Endothelial cell of umbilical vein (primary cell): ENCODE measurements around the gene OGT. TPM values are rescaled to one million over a fixed set of nuclear protein-coding genes. Genes with fewer than 3 reads are reported as not detected.
"Not testable (repeated sequence)": the region's sequence is repeated elsewhere in the genome, so short reads cannot be mapped to it uniquely, and the experiment has no call there.

Source experiments
- BruUV-seq: library from RNA; stranded (reverse); fragments of 400-500 nt; replicated peaks from 2 replicates; lab custom pipeline; 2021; lab: Mats Ljungman, UMichigan
- CTCF ChIA-PET: fragments of 300-600, 350-600 bp; sonication (Branson Sonifier 250); formaldehyde crosslinking; loops from one replicate; lab custom pipeline; 2021; ENCODE audit warnings: antibody characterized with exemption, inconsistent platforms; lab: Charles Lee
- POLR2A ChIA-PET: fragments of 300-600, 350-600 bp; sonication (Branson Sonifier 250); formaldehyde crosslinking; loops from one replicate; lab custom pipeline; 2021; ENCODE audit warnings: antibody characterized with exemption, inconsistent platforms; lab: Charles Lee
- DNase-seq: peaks from one replicate; pipeline ENCODE4 v3.0.0-alpha.2; 2011; ENCODE audit warnings: low read depth, low spot score
- FAIRE-seq: peaks from 2 replicates; lab custom pipeline; 2011; peaks lifted over from hg19 to GRCh38; lab: Jason Lieb, UNC
- H2AFZ ChIP-seq: 2 replicates; pipeline ENCODE4 v1.6.0; 2012; ENCODE audit warnings: low read depth, low read length, control low read depth, inconsistent platforms
- H3K27ac ChIP-seq: 2 replicates; pipeline ENCODE4 v1.5.1; 2011; ENCODE audit warnings: low read depth, mild to moderate bottlenecking, control low read depth, low read length, moderate library complexity; ENCODE audit not compliant: insufficient read depth
- H3K27me3 ChIP-seq, 2 experiments: 2 replicates each; pipeline versions ENCODE4 v1.6.0 to v1.6.1; 2011; ENCODE audit warnings: low read length in 2 of 2, mixed read lengths in 1 of 2; ENCODE audit not compliant: control insufficient read depth in 2 of 2, insufficient read depth in 2 of 2
- H3K36me3 ChIP-seq, 2 experiments: 2 replicates in 1 of 2; 3 replicates in 1 of 2; pipeline ENCODE4 v1.5.1; 2011; ENCODE audit warnings: low read length in 2 of 2, mild to moderate bottlenecking in 1 of 2, moderate library complexity in 1 of 2; ENCODE audit not compliant: control insufficient read depth in 2 of 2, insufficient read depth in 2 of 2; ENCODE audit errors: extremely low read depth in 1 of 2
- H3K4me1 ChIP-seq: 3 replicates; pipeline ENCODE4 v1.5.1; 2011; ENCODE audit warnings: mild to moderate bottlenecking, low read length; ENCODE audit not compliant: control insufficient read depth, insufficient read depth; ENCODE audit errors: extremely low read depth
- H3K4me2 ChIP-seq: 2 replicates; pipeline ENCODE4 v1.6.1; 2011; ENCODE audit warnings: low read length, control low read depth, mixed read lengths; ENCODE audit not compliant: insufficient read depth
- H3K4me3 ChIP-seq, 3 experiments: fragments of 200-600 bp in 1 of 3; sonication (generic), shearing (Covaris generic) in 1 of 3; replicated peaks in 1 of 3; 2 replicates each; pipeline ENCODE4 v1.5.1; 2011 to 2016; ENCODE audit warnings: control low read depth in 3 of 3, low read length in 3 of 3, mild to moderate bottlenecking in 2 of 3, inconsistent platforms in 1 of 3, low read depth in 1 of 3, moderate library complexity in 1 of 3; ENCODE audit not compliant: insufficient read depth in 1 of 3
- H3K79me2 ChIP-seq: 2 replicates; pipeline ENCODE4 v1.6.0; 2012; ENCODE audit warnings: low read length, inconsistent platforms; ENCODE audit not compliant: control insufficient read depth, insufficient read depth
- H3K9ac ChIP-seq: replicated peaks from 2 replicates; pipeline ENCODE3; 2011; ENCODE audit warnings: low read length, control low read depth; ENCODE audit not compliant: insufficient read depth; ENCODE audit errors: extremely low read depth
- H3K9me1 ChIP-seq: replicated peaks from 3 replicates; pipeline ENCODE4 v1.6.0; 2011; ENCODE audit warnings: mild to moderate bottlenecking, low read length; ENCODE audit not compliant: control insufficient read depth, insufficient read depth; ENCODE audit errors: extremely low read depth
- H3K9me3 ChIP-seq: replicated peaks from 2 replicates; pipeline ENCODE4 v1.5.1; 2012; ENCODE audit warnings: low read length, inconsistent platforms; ENCODE audit not compliant: control insufficient read depth, insufficient read depth
- H4K20me1 ChIP-seq: replicated peaks from 2 replicates; pipeline ENCODE3; 2011; ENCODE audit warnings: mild to moderate bottlenecking, low read length; ENCODE audit not compliant: control insufficient read depth, insufficient read depth; ENCODE audit errors: extremely low read depth
- EZH2 ChIP-seq: IDR thresholded peaks from 2 replicates; pipeline ENCODE4 v1.6.1; 2012; ENCODE audit warnings: borderline replicate concordance, low read depth, mild to moderate bottlenecking, moderate library complexity, low read length, inconsistent platforms; ENCODE audit not compliant: severe bottlenecking
- FOS ChIP-seq: IDR thresholded peaks from 2 replicates; pipeline ENCODE4 v1.6.1; 2011; ENCODE audit warnings: mild to moderate bottlenecking, low read length, moderate library complexity, borderline replicate concordance; ENCODE audit not compliant: insufficient read depth
- GATA2 ChIP-seq: IDR thresholded peaks from 2 replicates; pipeline ENCODE4 v1.7.0; 2011; ENCODE audit warnings: low read depth, mild to moderate bottlenecking, moderate library complexity, mixed read lengths, low read length; ENCODE audit not compliant: insufficient read length, insufficient read depth
- JUN ChIP-seq: IDR thresholded peaks from 2 replicates; pipeline ENCODE4 v1.6.1; 2011; ENCODE audit warnings: borderline replicate concordance, low read depth; ENCODE audit not compliant: insufficient read length, insufficient read depth
- MYC ChIP-seq: IDR thresholded peaks from one replicate; pipeline ENCODE4 v1.6.1; 2011; ENCODE audit warnings: mild to moderate bottlenecking, low read depth, low read length
- POLR2A ChIP-seq: IDR thresholded peaks from 2 replicates; pipeline ENCODE4 v1.6.1; 2012; ENCODE audit warnings: low read depth, mild to moderate bottlenecking, control low read depth, low read length
- POLR2AphosphoS5 ChIP-seq: IDR thresholded peaks from 2 replicates; pipeline ENCODE4 v1.6.1; 2012; ENCODE audit warnings: low read depth, mild to moderate bottlenecking, control low read depth, low read length, moderate library complexity; ENCODE audit not compliant: insufficient read depth
- dilution Hi-C: fragments of 300-500 bp; cut with MboI; formaldehyde crosslinking; loops from one replicate; pipeline ENCODE4 v1.15.0; 2019; ENCODE audit warnings: low sequenced_read_pairs; ENCODE audit not compliant: extremely low pct_ligation_motif_present
- intact Hi-C: fragments of 100-400 bp; cut with micrococcal nuclease; formaldehyde crosslinking; loops from one replicate; pipeline ENCODE4 v1.10.0; 2022
- polyA plus RNA-seq, 4 experiments: library from polyadenylated mRNA; depleted of rRNA in 3 of 4; stranded (reverse) in 3 of 4; unstranded in 1 of 4; fragments of >200 nt; gene quantifications; 2 replicates each; pipeline versions ENCODE4 v1.2.1 to v1.2.3, GENCODE V29; 2011 to 2012; ENCODE audit warnings: missing spikeins in 1 of 4
- total RNA-seq: library from RNA; stranded (reverse); gene quantifications from 2 replicates; pipeline ENCODE4 v1.2.3, GENCODE V29; 2021
- TF ChIP-seq, protein P1 (sequence below): IDR thresholded peaks from 2 replicates; pipeline ENCODE4 v1.6.1; 2011; ENCODE audit not compliant: insufficient read depth, insufficient read length
- TF ChIP-seq, protein P2 (sequence below), 2 donors: IDR thresholded peaks; 1 replicate in 1 of 2; 2 replicates in 1 of 2; pipeline ENCODE4 v1.5.1; 2011; ENCODE audit warnings: low read length in 2 of 2, mild to moderate bottlenecking in 2 of 2, moderate library complexity in 2 of 2, control low read depth in 1 of 2, inconsistent platforms in 1 of 2, low read depth in 1 of 2; ENCODE audit not compliant: insufficient read depth in 1 of 2; ENCODE audit errors: extremely low read depth in 1 of 2

The OGT gene
- total and polyA plus RNA-seq, 2 donors (not counting 3 experiments of a cell fraction or from before 2014, with no cell fraction given): 129 to 141 TPM

DNA sequence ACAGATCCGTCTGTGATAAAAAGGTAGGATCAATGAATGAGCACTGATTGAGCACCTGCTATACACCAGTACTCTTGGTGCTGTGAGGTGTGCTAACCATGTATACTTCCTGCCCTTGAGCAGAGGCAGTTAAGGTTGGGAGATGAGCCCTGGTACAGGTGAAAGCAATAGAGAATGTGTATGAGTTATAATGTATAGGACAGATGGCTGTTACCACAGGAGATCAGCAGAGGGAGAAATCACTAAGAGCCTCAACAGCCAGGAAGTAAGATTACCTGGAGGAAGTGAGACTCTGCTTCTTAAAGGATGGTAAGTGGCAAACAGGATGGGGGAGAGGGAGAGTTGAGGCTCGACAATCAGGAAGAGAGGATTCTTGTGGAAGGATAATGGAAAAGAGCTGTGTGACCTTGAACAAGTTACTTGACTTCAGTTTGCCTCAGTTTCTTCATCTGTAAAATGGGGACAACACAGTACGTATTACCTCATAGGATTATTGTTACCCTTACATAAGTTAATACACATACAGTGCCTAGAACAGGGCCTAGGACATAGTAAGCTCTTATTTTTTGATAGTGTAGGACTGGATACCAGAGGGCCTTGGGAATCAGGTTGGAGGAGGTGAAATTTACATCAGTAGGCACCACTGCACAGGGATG lies 76.3 kb downstream of the OGT start:
- TF ChIP-seq, protein P1, sequence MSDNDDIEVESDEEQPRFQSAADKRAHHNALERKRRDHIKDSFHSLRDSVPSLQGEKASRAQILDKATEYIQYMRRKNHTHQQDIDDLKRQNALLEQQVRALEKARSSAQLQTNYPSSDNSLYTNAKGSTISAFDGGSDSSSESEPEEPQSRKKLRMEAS: no peak
- TF ChIP-seq GATA2 (no peak), EZH2 (no peak), MYC (no peak), FOS (no peak), POLR2A (no peak), POLR2AphosphoS5 (no peak), JUN (no peak)
- TF ChIP-seq, protein P2, sequence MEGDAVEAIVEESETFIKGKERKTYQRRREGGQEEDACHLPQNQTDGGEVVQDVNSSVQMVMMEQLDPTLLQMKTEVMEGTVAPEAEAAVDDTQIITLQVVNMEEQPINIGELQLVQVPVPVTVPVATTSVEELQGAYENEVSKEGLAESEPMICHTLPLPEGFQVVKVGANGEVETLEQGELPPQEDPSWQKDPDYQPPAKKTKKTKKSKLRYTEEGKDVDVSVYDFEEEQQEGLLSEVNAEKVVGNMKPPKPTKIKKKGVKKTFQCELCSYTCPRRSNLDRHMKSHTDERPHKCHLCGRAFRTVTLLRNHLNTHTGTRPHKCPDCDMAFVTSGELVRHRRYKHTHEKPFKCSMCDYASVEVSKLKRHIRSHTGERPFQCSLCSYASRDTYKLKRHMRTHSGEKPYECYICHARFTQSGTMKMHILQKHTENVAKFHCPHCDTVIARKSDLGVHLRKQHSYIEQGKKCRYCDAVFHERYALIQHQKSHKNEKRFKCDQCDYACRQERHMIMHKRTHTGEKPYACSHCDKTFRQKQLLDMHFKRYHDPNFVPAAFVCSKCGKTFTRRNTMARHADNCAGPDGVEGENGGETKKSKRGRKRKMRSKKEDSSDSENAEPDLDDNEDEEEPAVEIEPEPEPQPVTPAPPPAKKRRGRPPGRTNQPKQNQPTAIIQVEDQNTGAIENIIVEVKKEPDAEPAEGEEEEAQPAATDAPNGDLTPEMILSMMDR (IDR thresholded peaks at IDR 0.05; ENCODE audit: extremely low read depth in 1 of 2, insufficient read depth in 1 of 2, low read depth in 1 of 2, low read length in 2 of 2): no peak
- H3K4me2 ChIP-seq: no peak overlapping the region
- H4K20me1 ChIP-seq: no peaks in the 10 kb centered on the region
- no peak overlapping the region for H3K4me3 ChIP-seq
- no peaks in the 10 kb centered on the region for H3K79me2 ChIP-seq
- CTCF ChIA-PET: no interaction called here
- no peaks in the 10 kb centered on the region for H3K9me1 ChIP-seq
- peaks cover 30% of the 10 kb centered on the region for H3K4me1 ChIP-seq
- FAIRE-seq: no peak
- no peaks in the 10 kb centered on the region for H3K27me3 ChIP-seq
- intact Hi-C loops: loop anchor here (5.0 kb wide), 1 partner anchor 37 kb away; no protein-coding TSS in a partner anchor
- H3K36me3 ChIP-seq: peaks cover 0 to 18% of the 10 kb centered on the region in 2 experiments
- BruUV-seq: no TSS peak
- no peak for DNase-seq
- H3K9ac ChIP-seq: no peak overlapping the region
- POLR2A ChIA-PET: no interaction called here
- dilution Hi-C loops: no loop called here
- no peak overlapping the region for H3K27ac ChIP-seq
- H3K9me3 ChIP-seq: no peaks in the 10 kb centered on the region
- H2AFZ ChIP-seq: no peak overlapping the region

DNA sequence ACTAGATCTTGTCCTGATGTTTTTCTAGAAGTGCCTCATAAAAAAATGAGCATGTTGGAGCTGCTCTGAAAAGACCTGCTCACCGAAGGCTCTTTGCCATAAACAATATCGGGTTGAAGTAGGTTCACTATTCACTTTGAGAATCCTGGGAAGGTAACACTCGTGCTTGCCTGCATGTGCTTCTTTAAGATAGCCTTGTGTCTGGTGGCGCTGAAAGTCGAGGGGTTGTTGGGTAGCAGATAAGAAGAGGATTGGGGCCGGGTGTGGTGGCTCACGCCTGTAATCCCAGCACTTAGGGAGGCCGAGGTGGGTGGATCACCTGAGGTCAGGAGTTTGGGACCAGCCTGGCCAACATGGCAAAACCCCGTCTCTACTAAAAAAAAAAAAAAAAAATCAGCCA lies 78.8 kb downstream of the OGT start:
- H3K9ac ChIP-seq, H3K79me2 ChIP-seq, BruUV-seq, H4K20me1 ChIP-seq, H3K4me2 ChIP-seq, DNase-seq, H3K4me3 ChIP-seq, H3K27me3 ChIP-seq, H3K9me1 ChIP-seq, POLR2A ChIA-PET, dilution Hi-C loops, H3K9me3 ChIP-seq, FAIRE-seq, H2AFZ ChIP-seq: not testable (repeated sequence)
- peaks cover 0 to 17% of the 10 kb centered on the region in 2 experiments for H3K36me3 ChIP-seq
- peak overlapping the region; percentile 78 for H3K27ac ChIP-seq
- intact Hi-C loops: loop anchor here (5.0 kb wide), 2 partner anchors 41 to 79 kb away; partner anchors contain the start of gene OGT
- CTCF ChIA-PET: interaction anchor here (1.3 kb wide), 1 partner anchor 11 kb away, joined by 3 read pairs; no protein-coding TSS in a partner anchor
- H3K4me1 ChIP-seq: peaks cover 15% of the 10 kb centered on the region
